SKM-1 treated with dmso at 0.1 percent for 144 hours (cell line): ENCODE results near the gene C3orf62.

Experiments
- DNase-seq: peaks from one replicate; lab custom pipeline; 2025; ENCODE audit not compliant: unreplicated experiment; lab: John Stamatoyannopoulos, UW

C3orf62 gene

DNA sequence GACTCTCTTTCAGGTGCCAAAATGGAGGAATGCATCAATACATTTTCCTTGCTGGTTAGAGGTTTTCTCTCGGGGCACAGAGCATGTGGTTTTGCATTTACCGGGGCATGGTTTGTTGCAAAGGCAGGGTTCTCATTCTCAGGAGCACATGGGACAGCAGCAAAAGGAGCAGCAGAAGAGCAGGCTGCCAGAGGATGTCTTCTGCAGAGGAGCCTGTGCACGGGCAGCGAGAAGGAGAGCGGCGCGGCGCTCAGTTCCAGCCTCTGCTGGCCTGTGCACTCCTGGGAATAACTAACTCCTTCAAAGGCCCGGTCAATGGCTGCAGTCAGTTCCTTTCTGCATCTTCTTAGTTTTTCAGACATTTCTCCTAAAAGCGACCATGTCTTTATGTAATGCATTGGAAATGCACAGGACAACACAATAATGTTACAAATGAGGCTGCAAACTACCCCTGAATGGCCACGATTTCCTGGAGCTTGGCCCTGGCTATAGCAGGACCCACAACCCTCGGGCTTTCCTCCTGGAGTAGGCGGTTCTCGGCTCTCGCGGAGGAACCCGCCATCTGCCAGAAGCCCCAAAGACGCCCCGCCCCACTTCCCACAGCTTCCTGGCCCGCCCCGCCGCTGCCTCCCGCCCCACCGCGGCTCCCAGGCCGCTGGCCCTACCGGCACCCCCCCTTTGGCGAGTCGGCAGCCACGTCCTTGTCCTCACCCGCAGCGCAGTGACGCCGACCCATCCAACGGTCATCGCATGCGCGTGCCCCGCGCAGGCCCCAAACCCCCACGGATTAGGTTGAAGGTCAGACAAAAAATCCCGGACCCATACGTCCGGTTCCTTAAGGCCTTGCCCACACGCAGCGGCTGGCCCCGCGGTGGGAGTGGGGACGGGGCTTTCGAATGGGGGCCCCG lies at the start of gene C3orf62:
TSS of gene C3orf62 (minus strand) at position 758 of the 908 bp plus-strand sequence. CDS start at position 398, 360 bp downstream.
- no peak for DNase-seq

DNA sequence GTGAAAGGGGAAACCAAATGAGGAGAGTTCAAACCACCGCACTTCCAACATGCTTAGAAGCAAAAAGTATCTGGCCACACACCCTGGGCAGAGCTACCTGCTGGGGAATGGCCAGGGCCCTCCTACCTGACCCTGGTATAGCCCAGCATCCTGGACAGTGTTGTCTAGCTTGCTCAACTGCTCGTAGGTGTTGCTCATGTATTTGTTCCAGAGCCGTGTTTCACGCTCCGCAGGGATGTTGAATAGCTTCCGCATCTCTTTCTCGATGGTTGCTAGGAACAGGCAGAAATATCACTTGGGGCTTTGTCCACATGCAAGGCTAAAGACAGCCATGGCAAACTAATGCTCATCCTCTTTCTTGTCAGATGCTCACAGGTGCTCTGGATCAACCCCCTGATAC lies 47.7 kb upstream of the C3orf62 start:
- DNase-seq: no peak

DNA sequence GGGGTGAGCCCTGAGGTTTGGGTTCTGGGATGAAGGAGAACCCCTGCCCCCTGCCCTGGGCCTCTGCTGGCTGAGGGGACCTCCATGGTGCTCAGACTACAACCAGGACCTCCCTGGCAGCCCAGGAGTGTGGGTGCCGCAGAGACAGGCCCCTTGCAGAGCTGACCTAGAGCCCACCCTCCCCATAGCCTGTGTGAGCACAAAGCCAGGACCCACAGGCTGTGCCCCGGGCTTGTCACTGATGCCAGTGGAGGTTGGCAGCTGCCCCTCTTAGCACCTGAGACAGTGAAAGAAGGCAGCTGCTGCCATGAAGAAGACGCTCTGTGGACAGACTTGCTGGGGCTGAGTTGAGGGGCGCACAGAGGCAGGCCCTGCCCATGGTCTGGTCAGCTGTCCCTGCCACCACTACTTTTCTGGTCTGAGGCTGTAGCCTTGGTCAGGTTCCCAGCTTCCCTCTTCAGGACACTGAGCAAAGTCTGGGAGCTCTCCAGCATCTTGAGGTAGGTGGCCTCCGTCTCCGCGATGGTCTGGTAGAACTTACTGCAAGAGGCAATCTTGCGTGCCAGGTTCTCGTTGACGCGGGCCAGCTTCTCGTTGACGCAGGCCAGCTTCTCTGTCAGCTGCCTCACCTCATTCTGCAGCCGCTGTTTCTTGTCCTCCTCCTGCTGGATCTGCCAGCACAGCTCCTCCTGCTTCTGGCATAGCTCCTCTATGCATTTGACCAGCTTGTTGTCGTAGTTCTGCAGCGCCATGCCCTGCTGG lies 39.8 kb upstream of the C3orf62 start:
- no peak for DNase-seq

DNA sequence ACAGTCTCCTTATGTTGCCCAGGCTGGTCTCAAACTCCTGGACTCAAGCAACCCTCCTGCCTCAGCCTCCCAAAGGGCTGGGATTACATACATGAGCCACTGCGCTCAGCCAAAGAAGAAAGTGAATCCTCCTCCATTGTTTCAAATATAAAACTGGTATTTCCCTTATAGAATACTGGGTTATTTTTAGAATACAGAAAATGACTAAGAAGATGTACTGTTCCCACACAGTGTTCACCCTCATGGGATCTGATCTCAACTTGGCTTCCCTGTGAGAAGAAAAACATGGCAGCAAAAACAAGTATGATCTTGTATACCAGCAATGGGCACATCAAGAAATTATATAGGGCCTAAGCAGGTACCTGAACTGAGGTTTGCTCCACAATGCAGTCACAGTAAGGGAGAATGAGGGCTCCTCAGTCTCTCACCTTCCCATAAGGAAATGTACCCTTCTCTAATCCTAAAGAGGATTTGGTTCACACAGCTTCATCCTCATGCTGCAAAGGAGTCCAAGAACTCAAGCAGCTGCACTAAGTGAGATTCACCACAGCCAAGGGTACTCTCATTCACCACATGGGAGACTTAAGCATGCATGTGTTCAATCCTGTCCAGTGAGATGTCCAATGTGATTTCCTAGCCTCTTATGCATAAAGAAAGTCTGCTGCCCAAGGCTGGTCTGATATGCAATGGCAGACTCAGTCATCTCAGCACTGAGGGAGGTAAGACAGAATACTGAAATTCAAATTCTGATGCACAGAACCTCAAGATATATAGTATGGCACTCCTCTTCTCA lies 37.1 kb upstream of the C3orf62 start:
- no peak for DNase-seq

DNA sequence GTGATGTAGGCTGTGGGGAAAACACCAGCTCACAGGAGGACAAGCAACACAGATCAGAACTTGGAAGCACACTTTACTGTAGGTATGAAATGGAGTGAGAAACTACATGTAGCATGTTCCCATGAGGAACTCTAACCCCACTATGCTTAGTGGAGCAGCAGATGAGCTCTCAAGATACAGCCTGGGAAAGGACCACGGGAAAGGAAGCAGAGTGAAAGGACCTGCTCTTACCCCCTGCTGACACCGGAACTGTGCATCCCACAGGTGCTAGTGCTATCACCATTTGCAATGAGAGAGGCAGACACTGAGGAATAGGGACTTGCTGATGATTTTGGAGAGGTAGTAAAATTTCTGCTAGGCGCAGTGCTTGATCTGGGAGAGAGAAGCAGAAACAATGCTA lies 34.3 kb upstream of the C3orf62 start:
- DNase-seq: no peak

DNA sequence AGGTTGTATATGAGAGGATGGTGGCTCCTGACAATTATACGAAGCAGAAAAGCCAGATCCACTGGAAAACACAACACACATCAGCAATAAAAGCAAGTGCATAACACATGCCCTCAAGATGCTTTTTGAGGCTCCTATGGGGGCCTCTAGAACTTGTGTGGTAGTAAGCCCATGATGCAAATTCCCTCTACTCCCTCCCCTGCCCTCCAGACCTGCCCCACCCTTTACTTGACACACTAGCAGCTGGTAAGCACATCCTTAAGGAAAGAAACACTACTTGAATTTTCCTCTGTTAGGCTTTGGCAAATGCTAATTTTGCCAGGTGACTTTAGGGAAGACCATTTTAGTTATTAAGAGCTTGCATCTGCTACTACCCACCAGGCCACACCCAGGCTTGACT lies 33.6 kb upstream of the C3orf62 start:
- DNase-seq: no peak

DNA sequence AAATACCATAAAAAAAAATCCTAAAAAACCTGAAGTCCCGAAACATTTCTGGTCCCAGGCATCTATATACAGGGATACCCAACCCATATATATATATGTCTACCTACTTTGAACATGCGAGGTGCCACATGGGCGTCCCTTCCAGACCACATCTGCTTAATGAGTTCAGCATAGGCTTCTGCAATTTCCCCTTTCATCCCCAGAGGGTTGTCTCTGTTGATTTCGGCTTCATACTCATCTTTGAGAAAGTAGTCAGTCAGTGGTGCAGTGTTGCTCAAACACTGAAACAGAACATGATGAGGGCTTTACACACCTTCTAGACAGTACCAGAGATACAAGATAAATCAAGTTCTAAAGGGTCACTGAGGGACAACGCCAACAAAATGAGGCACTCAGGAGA lies 28.6 kb upstream of the C3orf62 start:
- DNase-seq: no peak

DNA sequence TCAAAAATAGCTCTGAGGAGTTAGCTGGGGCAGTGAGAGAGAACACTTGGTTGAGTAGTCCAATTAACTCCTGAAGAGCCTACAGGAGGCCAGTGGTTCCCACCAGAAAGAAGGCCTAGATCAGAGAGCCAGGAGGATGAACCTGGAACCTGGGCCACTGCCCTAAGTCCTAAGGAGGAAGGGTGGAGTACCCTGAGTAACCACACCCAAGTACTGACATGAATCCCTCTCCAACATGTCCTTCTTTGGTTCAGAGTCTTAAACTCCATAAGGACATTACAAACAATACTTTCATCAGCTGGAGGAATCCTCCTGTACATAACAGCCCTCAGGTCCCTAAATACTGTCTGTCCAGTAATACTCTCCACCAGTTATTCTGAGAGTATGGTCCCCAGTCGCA lies 25.6 kb upstream of the C3orf62 start:
- no peak for DNase-seq

DNA sequence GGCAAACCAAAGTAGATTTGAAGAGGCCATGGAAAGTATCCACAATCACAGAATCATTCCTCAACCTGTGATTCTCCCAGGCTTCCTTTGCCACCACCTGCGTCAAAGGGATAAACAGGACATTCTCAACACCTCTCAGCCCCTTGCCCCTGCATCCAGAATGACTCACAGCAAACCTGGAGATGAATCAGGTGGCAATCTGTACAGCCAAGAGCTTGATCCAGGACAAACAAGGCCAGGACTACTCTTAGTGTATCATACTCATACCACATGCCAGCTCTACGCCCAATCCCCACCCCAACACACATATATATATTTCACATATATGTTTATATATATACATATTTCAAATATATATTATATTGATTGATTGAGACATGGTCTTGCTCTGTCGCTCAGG lies 23.6 kb upstream of the C3orf62 start:
- no peak for DNase-seq

DNA sequence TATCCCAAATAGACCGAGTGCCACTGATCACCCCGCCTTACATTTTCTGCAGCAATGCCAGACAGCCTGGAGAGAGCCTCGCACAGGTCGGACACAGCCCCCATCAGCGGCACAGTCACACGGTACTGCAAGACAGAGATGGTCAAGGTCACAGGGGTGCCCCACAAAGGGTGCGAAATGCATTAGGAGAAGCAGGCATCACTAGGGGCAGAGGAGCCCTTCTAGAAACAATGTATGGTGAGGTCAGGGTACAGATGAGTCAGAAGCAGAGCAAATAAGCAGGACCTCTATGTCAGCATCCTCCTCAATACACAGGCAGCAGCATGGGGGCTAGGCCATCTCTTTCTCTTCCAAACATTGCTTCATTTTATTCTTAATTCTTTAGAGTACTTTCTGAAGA lies 21.5 kb upstream of the C3orf62 start:
- no peak for DNase-seq

DNA sequence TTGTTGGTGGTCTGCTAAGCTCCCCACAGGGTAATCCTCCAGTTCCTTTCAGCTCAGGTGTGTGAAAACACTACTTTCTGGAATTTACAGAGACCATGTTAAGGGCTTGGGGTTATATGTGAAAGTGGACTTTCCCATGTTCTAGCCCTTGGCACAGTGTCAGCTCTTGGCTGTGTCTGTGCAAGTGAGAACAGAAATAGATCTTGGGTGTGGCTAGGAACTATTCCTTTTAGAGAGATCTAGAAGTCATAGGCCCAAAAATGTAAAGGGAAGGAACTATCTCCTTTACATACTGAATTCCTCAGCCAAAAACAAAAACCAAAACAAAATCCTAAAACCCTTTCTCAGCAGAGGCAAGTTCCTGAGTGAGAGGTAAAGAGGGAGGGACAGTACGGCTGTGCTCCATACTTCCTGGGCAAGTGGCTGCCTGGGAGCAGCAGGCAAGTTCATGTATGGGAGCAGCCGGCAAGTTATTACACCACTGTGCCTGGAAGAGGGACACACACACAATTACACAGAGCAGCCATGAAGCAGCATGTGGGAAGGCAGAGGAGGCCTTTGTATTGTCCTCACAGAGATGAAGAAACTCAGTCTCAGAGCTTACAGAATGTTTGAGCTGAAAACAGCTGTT lies 19.9 kb upstream of the C3orf62 start:
- no peak for DNase-seq

DNA sequence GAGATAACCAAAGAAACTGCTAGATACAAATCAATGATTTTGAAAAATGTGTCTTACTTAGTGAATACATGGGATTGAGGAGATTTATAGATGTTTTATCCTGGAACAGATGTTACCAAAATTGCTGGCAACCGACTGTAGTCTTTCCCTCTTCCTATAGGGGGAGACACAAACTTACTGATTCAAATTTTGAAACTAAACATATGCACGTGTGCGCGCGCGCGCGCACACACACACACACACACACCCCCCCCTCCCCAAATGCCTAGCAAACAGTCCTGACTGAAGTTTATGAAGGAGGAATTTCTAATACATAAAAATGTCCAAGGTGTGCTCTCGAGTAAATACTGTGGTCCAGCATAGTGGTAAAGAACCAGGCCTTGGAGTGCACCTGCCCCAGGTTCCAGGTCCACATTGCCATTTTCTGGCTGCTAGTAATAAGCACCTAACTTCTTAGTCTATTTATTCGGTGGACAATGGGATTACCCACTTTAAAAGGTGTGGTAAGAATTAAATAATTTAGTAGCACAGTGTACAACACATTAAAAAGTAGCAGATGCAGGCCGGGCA lies 18.5 kb upstream of the C3orf62 start:
- peak; percentile 29 for DNase-seq

DNA sequence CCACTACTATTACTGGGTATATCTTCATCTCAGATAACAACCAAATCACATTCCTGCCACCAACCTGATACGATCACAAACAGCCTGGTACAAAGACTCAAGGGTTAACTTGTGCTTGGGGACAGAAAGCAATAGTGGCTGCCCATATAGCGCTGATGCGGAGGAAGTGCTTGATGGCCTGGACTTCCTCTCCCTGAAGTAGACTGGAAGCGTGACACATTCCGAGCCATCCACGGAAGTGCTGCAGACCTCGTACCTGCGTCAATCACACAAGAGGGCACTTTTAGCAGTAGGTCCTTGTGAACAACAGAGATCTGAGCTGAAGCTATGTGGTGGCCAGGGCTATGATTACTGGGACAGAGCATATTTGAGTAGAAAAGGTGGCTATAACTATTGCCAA lies 17.3 kb upstream of the C3orf62 start:
- no peak for DNase-seq

DNA sequence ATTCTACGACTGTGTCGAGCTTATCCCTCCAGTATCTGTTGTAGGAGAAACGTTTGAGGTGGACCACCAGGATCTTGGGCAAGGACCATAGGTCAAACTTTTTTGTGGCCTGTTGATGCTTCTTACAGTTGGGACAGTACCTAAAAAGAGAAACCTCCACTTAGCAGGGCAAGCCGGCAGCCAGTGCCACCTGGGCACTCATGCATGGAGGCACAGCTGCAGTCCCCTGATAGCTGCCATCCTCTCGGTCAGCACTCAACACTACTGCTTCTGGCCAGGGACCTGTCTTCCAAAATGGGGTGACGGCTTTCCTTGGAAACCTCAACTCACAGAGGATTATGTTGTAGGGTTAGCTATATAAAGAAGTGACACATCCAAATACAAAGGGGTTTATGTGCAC lies 7.0 kb upstream of the C3orf62 start:
- DNase-seq: no peak

DNA sequence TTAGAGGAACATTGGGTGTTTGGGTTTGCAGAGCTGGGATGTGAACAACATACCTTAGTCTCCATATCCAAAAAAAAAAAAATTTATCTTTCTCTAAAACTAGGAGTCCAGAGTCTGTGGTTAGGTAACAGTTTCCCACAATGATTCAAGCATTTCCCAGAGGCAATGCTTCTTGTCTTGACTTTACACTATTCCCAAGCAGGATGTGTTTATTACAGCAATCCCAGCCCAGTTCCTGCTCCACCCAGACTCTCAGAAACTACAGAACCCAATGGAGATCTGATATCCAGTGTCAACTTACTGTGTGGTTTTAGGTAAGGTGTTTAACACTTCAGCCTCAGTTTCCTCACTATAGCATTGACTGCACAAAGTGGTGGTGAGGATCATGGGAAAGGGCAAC lies 2.3 kb upstream of the C3orf62 start:
- DNase-seq: no peak

DNA sequence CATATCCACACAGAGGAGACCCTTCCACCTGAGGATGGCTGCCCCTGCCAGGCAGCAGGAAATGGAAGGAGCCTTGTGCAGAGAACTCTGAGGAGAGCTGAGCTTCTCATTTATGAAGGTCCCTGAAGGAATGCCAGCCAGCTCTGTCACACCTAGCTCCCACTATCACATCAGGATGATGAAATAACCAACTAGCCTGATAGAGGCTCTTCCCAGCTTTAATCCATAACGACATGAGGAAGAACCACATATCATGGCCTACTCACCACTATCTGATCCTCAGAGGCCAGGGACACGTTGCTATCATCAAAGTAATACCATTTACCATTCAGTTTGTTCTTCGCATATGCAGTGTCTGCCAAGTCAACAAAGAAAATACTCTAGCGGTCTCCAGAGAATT lies 1.5 kb upstream of the C3orf62 start:
- DNase-seq: no peak

DNA sequence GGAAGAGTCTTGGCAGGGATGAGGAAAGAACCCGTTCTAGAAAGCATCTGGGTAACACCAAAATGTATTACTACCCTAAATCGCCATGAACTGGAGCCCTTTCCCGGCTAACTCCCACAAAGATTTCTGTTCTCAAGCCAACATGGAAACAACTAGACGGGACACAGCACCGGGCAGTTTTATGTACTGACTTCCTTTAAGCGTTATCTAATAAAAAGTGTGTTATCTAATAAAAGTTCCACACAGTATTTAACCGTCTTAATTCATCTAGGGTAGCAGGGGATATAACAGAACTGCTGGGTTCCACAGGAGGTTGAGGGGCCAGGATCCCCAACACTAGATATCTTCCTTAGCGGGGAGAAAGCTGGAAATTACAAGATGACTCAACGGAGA lies 347 bp upstream of the C3orf62 start:
- DNase-seq: no peak

DNA sequence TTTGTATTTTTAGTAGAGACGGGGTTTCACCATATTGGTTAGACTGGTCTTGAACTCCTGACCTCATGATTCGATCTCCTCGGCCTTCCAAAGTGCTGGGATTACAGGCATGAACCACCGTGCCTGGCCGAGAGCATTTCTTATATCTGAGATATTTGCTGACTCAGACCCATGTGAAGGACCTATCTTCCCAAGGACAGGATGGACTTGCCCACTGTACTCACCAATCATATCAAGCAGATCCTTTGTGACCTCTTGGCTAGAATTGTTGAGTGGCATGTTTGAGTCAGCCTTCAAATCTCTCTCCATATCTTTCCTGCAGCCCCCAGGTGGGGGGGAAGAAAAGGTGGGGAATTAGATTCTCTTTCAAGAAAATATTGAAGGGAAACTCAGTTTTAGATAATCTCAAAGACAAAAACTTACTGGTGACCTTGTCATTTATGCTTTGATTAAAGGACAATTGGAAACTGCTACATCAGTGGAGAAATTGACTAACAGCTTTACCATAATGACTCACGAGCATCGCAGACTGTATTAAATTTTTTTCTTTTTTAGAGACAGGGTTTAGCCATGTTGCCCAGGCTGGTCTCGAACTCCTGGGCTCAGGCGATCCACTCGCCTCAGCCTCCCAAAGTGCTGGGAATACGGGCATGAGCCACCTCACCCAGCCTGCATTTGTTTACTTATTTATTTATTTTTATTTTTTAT lies 3.1 kb downstream of the C3orf62 start:
- no peak for DNase-seq

DNA sequence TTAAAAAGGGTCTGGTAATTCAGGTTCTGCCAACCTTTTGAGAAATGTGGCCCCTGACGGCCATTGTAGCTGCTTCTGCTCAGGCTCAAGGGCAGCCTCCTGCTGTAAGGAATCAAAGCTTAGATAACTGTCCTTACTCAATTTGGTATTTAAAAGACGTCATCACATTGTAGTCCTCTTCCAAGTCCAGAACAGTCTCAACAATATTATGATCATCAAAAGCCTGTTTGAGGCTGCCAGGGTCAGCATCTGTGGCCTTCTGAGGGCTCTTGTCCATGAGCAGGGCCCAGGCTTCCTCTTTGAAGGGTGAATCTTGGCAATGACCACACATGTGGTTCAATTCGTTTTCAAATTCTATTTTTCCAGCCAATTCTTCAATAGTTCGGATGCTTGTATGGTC lies 6.0 kb downstream of the C3orf62 start:
- no peak for DNase-seq

DNA sequence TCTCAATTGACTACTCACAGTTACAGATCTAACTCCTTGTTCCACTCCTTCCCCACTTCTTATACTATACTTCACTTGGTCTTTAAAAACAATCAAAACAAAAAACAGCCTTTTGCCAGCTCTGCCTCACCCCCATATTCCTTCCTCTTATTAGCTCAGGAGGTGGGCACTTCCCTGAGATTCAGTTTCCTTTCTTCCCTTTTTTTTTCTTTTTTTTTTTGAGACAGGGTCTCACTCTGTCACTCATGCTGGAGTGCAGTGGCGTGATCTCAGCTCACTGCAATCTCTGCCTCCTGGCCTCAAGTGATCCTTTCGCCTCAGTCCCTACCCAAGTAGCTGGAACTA lies 6.9 kb downstream of the C3orf62 start:
- DNase-seq: no peak
